ENCODE results near the gene CRYBG2. TPM values are rescaled to one million over a fixed set of nuclear protein-coding genes. Genes with fewer than 3 reads are reported as not detected.
"Not testable (repeated sequence)": the region's sequence is repeated elsewhere in the genome, so short reads cannot be mapped to it uniquely, and the experiment has no call there.

Gene CRYBG2
- polyA plus RNA-seq, 5 donors: 0.70 to 2.5 (median 1.5) TPM

GRCh38 chr1:26295194-26296138 is 58.5 kb downstream of the CRYBG2 start:
- DNase-seq: no peak

- no peak for DNase-seq
These were observed 59.9 kb downstream of the CRYBG2 start for GRCh38 chr1:26293911-26294463.

- DNase-seq: not testable (repeated sequence)
These were observed 61.2 kb downstream of the CRYBG2 start for GRCh38 chr1:26292735-26293134.

GRCh38 chr1:26291939-26292338 is 62.0 kb downstream of the CRYBG2 start:
- no peak for DNase-seq

- DNase-seq: no peak
These were observed 62.5 kb downstream of the CRYBG2 start for GRCh38 chr1:26291433-26291832.

GRCh38 chr1:26290882-26291261 is 63.1 kb downstream of the CRYBG2 start:
- DNase-seq: no peak

GRCh38 chr1:26290122-26290881 is 63.6 kb downstream of the CRYBG2 start:
- DNase-seq: no peak

- DNase-seq: no peak
These were observed 64.5 kb downstream of the CRYBG2 start for GRCh38 chr1:26289158-26290059.

- DNase-seq: no peak
These were observed 65.5 kb downstream of the CRYBG2 start for GRCh38 chr1:26288311-26288941.

GRCh38 chr1:26287811-26288210 is 66.1 kb downstream of the CRYBG2 start:
- no peak for DNase-seq

GRCh38 chr1:26287033-26287711 is 66.8 kb downstream of the CRYBG2 start:
- no peak for DNase-seq

- no peak for DNase-seq
These were observed 67.9 kb downstream of the CRYBG2 start for GRCh38 chr1:26286064-26286416.

GRCh38 chr1:26285366-26286063 is 68.4 kb downstream of the CRYBG2 start:
- no peak for DNase-seq

- no peak for DNase-seq
These were observed 69.2 kb downstream of the CRYBG2 start for GRCh38 chr1:26284597-26285347.

- DNase-seq: no peak
These were observed 69.9 kb downstream of the CRYBG2 start for GRCh38 chr1:26283871-26284596.

GRCh38 chr1:26283279-26283853 is 70.6 kb downstream of the CRYBG2 start:
- no peak for DNase-seq

- DNase-seq: no peak
These were observed 71.5 kb downstream of the CRYBG2 start for GRCh38 chr1:26282401-26282918.

- DNase-seq: peak; percentile 64 to 65
These were observed 72.0 kb downstream of the CRYBG2 start for GRCh38 chr1:26281971-26282370.
